ENCODE data around the gene POTEJ.
"Not testable (repeated sequence)": the region's sequence is repeated elsewhere in the genome, so short reads cannot be mapped to it uniquely, and the experiment has no call there.

Gene POTEJ

GRCh38 chr2:130611140-130611539 is at the start of gene POTEJ:
TSS of gene POTEJ (plus strand) at chr2:130611440. CDS start at chr2:130611533, 93 bp downstream.
- H3K27ac ChIP-seq, H3K4me3 ChIP-seq: not testable (repeated sequence)

GRCh38 chr2:130566165-130566564 is 45.1 kb upstream of the POTEJ start:
- not testable (repeated sequence) for H3K4me3 ChIP-seq, H3K27ac ChIP-seq

- not testable (repeated sequence) for H3K4me3 ChIP-seq, H3K27ac ChIP-seq
These were observed 39.3 kb upstream of the POTEJ start for GRCh38 chr2:130571929-130572328.

GRCh38 chr2:130574230-130574629 is 37.0 kb upstream of the POTEJ start:
- H3K27ac ChIP-seq, H3K4me3 ChIP-seq: not testable (repeated sequence)

GRCh38 chr2:130576209-130576784 is 34.9 kb upstream of the POTEJ start:
- H3K4me3 ChIP-seq, H3K27ac ChIP-seq: not testable (repeated sequence)

GRCh38 chr2:130577559-130577958 is 33.7 kb upstream of the POTEJ start:
- H3K27ac ChIP-seq, H3K4me3 ChIP-seq: not testable (repeated sequence)

GRCh38 chr2:130579121-130579520 is 32.1 kb upstream of the POTEJ start:
- not testable (repeated sequence) for H3K27ac ChIP-seq

GRCh38 chr2:130581491-130581890 is 29.7 kb upstream of the POTEJ start:
- not testable (repeated sequence) for H3K27ac ChIP-seq, H3K4me3 ChIP-seq

More at GRCh38 chr2:130579121-130579520, 32.1 kb upstream of the POTEJ start:
- not testable (repeated sequence) for H3K4me3 ChIP-seq

- not testable (repeated sequence) for H3K4me3 ChIP-seq, H3K27ac ChIP-seq
These were observed 28.3 kb upstream of the POTEJ start for GRCh38 chr2:130582970-130583369.

- not testable (repeated sequence) for H3K4me3 ChIP-seq, H3K27ac ChIP-seq
These were observed 27.7 kb upstream of the POTEJ start for GRCh38 chr2:130583582-130583981.

- not testable (repeated sequence) for H3K27ac ChIP-seq, H3K4me3 ChIP-seq
These were observed 26.5 kb upstream of the POTEJ start for GRCh38 chr2:130584726-130585125.

GRCh38 chr2:130588688-130589458 is 22.4 kb upstream of the POTEJ start:
- H3K4me3 ChIP-seq, H3K27ac ChIP-seq: not testable (repeated sequence)

GRCh38 chr2:130590170-130590841 is 20.9 kb upstream of the POTEJ start:
- not testable (repeated sequence) for H3K27ac ChIP-seq, H3K4me3 ChIP-seq

- H3K4me3 ChIP-seq, H3K27ac ChIP-seq: not testable (repeated sequence)
These were observed 20.3 kb upstream of the POTEJ start for GRCh38 chr2:130590842-130591359.

- H3K27ac ChIP-seq, H3K4me3 ChIP-seq: not testable (repeated sequence)
These were observed 18.3 kb upstream of the POTEJ start for GRCh38 chr2:130592791-130593414.

- H3K27ac ChIP-seq, H3K4me3 ChIP-seq: not testable (repeated sequence)
These were observed 17.2 kb upstream of the POTEJ start for GRCh38 chr2:130594011-130594410.

- H3K27ac ChIP-seq, H3K4me3 ChIP-seq: not testable (repeated sequence)
These were observed 14.5 kb upstream of the POTEJ start for GRCh38 chr2:130596757-130597156.

GRCh38 chr2:130597994-130598393 is 13.2 kb upstream of the POTEJ start:
- H3K4me3 ChIP-seq, H3K27ac ChIP-seq: not testable (repeated sequence)

GRCh38 chr2:130598463-130598862 is 12.8 kb upstream of the POTEJ start:
- not testable (repeated sequence) for H3K27ac ChIP-seq, H3K4me3 ChIP-seq

- H3K4me3 ChIP-seq, H3K27ac ChIP-seq: not testable (repeated sequence)
These were observed 11.8 kb upstream of the POTEJ start, which contains the start of gene CFC1 for GRCh38 chr2:130599393-130599792. TSS of gene CFC1 (minus strand) at chr2:130599575. CDS start at chr2:130599287, 288 bp downstream.
